Lower leg skin (tissue), 4 donors: ENCODE results near the gene UBL7. TPM values are rescaled to one million over a fixed set of nuclear protein-coding genes. Genes with fewer than 3 reads are reported as not detected.
"Not testable (repeated sequence)": the region's sequence is repeated elsewhere in the genome, so short reads cannot be mapped to it uniquely, and the experiment has no call there.

Source experiments
- DNase-seq, 2 donors: peaks; one replicate each; pipeline ENCODE4 v3.0.0-alpha.2; 2019; ENCODE audit warnings: low spot score in 2 of 2
- H3K4me3 ChIP-seq: fragments of 200-600 bp; sonication (generic); 2 replicates; pipeline ENCODE4 v1.5.1; 2017; ENCODE audit warnings: mild to moderate bottlenecking, low read depth; ENCODE audit not compliant: poor library complexity, severe bottlenecking
- POLR2A ChIP-seq, 2 donors: fragments of 450-650 bp; IDR thresholded peaks; one replicate each; pipeline ENCODE4 v1.6.1; 2016 to 2017; ENCODE audit warnings: antibody characterized with exemption in 2 of 2, mild to moderate bottlenecking in 1 of 2, moderate library complexity in 1 of 2
- WGBS, 2 donors: methylation state at CpG; one replicate each; pipeline ENCODE4 v1.1.5; 2018; 5-methylcytosine and 5-hydroxymethylcytosine counted together
- intact Hi-C: fragments of 100-400 bp; cut with DNase I; formaldehyde crosslinking; loops from one replicate; pipeline ENCODE4 v1.15.0; 2023; ENCODE audit warnings: low total_unique reads
- total RNA-seq, 4 donors: library from RNA; depleted of rRNA; stranded (reverse); fragments of >200 nt; gene quantifications; one replicate each; pipeline ENCODE4 v1.1.0, GENCODE V29; 2016
- TF ChIP-seq, protein P1 (sequence below), 3 donors: fragments of 450-650 bp; IDR thresholded peaks; one replicate each; pipeline ENCODE4 v1.5.1; 2016; ENCODE audit warnings: antibody characterized with exemption in 3 of 3, mild to moderate bottlenecking in 3 of 3, moderate library complexity in 2 of 3

The UBL7 gene
- total RNA-seq, 4 donors from 2014 or later: 54.4 to 113 (median 82.3) TPM

DNA sequence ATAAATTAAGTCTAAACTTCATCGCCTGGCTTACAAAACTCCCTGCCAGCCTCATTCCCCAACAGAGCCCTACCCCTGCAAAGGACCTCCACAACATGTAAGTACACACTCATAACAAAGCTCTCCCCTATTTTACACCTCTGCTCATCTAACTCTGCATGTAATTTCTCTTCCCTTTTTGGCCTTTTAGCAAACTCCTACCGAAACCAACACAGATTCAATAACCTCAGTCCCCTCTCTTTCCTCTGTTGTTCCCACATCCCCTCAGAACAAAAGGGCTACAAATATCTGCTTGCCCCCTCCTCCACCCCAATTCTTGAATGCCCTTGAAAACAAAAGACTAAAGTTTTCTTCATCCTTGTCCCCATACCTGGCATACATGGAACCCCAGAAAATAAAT is 662 bp downstream of the UBL7 start:
- intact Hi-C loops: no loop called here
- TF ChIP-seq, protein P1, sequence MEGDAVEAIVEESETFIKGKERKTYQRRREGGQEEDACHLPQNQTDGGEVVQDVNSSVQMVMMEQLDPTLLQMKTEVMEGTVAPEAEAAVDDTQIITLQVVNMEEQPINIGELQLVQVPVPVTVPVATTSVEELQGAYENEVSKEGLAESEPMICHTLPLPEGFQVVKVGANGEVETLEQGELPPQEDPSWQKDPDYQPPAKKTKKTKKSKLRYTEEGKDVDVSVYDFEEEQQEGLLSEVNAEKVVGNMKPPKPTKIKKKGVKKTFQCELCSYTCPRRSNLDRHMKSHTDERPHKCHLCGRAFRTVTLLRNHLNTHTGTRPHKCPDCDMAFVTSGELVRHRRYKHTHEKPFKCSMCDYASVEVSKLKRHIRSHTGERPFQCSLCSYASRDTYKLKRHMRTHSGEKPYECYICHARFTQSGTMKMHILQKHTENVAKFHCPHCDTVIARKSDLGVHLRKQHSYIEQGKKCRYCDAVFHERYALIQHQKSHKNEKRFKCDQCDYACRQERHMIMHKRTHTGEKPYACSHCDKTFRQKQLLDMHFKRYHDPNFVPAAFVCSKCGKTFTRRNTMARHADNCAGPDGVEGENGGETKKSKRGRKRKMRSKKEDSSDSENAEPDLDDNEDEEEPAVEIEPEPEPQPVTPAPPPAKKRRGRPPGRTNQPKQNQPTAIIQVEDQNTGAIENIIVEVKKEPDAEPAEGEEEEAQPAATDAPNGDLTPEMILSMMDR (IDR thresholded peaks at IDR 0.05): no peak
- TF ChIP-seq POLR2A (IDR thresholded peaks at IDR 0.05): no peak

DNA sequence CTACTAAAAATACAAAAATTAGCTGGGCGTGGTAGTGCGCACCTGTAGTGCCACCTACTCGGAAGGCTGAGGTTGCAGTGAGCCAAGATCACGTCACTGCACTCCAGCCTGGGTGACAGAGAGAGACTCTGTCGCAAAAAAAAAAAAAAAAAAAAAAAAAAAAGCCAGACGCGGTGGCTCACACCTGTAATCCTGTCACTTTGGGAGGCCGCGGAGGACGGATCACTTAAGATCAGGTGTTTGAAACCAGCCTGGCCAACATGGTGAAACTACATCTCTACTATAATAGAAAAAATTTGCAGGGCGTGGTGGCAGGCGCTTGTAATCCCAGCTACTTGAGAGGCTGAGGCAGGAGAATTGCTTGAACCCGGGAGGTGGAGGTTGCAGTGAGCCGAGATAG is 1.2 kb downstream of the UBL7 start:
- H3K4me3 ChIP-seq, intact Hi-C loops, DNase-seq: not testable (repeated sequence)
- 88 to 89% methylated on average over 12 to 14 of the region's 14 CpGs for WGBS, 2 donors

More for the DNA sequence above, 662 bp downstream of the UBL7 start:
- peak overlapping the region; percentile 46 for H3K4me3 ChIP-seq
- 39 to 48% methylated on average over 2 of the region's 2 CpGs for WGBS, 2 donors
- DNase-seq: no peak

DNA sequence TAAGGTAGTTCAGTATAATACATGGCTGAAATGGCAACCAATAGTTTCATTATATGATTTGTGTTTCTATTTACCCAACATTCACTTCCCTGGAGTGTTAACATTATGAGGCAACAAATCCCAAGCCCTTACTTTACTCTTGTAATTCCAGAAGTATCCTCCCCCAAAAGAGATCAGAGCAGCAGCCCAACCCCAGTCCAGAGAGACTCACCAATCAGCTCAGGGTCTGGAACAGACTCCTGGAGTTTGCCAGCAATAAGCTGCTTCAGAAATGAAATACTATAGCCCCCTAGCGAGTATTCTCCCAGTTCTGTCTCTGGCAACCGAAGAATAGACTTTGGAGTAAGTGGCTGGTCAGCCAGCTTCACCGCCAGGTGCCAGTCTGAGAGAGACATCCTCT is 2.5 kb downstream of the UBL7 start:
- H3K4me3 ChIP-seq: no peak overlapping the region
- DNase-seq: no peak
- 86 to 96% methylated on average over 3 of the region's 3 CpGs for WGBS, 2 donors
- TF ChIP-seq POLR2A (IDR thresholded peaks at IDR 0.05): no peak
- TF ChIP-seq, protein P1 (IDR thresholded peaks at IDR 0.05): no peak
- intact Hi-C loops: no loop called here

DNA sequence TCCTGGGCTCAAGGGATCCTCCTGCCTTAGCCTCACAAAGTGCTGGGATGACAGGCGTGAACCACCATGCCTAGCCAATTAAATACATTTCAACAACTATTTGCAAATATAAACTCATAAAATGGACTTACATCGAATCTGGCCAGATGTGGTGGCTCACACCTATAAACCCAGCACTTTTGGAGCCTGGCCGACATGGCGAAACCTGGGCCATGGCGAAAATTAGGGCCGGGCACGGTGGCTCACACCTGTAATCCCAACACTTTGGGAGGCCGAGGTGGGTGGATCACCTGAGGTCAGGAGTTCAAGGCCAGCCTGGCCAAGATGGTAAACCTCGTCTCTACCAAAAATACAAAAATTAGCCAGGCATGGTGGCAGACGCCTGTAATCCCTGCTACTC is 3.9 kb downstream of the UBL7 start:
- H3K4me3 ChIP-seq, intact Hi-C loops: not testable (repeated sequence)
- DNase-seq: peak in 1 of 2 donors; percentile 50
- 93 to 96% methylated on average over 10 of the region's 10 CpGs for WGBS, 2 donors

DNA sequence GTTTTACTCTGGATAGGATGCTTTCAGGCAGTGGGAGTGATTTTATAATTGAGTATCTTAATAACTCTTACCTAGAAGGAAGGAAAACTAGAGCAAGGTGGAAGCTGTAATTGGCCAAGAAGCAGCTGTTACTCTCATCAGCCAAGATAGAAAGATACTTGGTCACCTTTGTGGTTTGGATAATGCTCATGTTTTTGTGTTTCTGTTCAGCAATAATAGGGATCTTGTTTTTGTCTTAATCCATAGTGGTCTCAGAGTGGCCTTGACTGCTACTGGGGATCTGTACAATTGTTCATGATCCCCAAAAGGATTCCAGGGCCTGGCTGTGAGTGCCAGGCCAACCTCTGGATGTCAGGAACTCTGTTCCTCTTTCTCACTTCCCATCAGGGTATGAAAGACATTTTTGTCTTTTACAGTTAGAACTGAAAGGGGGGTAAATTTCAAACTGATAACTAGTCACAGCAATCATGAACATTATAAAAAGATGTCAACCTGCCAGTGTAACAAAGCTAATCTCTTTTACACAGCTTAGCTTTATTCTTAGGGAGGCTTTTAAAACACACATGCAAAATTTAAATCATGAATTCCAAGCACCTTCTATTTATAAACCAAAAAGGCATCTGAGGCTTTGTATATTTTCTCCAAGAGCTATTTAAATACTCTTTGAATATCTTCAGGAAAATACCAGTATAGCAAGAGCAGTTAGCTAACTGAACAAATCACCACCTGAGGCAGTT is 6.0 kb downstream of the UBL7 start:
- no peak for TF ChIP-seq POLR2A (IDR thresholded peaks at IDR 0.05)
- TF ChIP-seq, protein P1 (IDR thresholded peaks at IDR 0.05): no peak
- peak in 1 of 2 donors; percentile 13 for DNase-seq
- intact Hi-C loops: no loop called here
- no peak overlapping the region for H3K4me3 ChIP-seq

DNA sequence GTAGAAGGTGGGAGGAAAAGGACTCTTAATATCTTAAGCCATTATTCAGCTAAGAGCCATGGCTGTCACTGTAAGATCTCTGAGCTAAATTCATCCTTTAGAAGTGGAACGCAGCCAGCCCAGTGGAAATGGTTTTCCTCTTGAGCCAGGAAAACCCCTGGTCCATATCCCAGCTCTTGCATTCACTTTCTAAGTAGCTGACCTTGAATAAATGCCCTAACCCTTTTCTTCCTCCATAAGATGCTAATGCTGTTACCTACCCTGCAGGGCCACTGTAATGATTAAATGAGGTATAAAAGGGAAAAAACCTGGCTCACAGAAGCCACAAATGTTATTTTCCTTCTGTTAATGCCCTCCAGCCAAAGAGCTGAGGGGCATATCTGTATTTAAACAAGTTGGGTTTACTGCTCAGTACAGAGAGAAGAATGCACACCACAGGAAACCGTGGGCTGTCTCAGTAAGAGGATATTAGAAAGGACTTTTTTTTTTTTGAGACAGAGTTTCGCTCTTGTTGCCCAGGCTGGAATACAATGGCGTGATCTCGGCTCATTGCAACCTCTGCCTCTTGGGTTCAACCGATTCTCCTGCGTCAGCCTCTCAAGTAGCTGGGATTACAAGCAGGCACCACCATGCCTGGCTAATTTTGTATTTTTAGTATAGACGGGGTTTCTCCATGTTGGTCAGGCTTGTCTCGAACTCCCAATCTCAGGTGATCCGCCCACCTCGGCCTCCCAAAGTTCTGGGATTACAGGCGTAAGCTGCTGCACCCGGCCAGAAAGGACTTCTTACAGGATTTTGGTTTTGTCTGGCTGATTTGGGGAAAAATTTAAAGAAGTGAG is 6.8 kb downstream of the UBL7 start:
- intact Hi-C loops: no loop called here
- peak in 1 of 2 donors; percentile 57 for DNase-seq
- no peak overlapping the region for H3K4me3 ChIP-seq
- 80 to 87% methylated on average over 13 of the region's 13 CpGs for WGBS, 2 donors
- TF ChIP-seq, protein P1 (IDR thresholded peaks at IDR 0.05): no peak
- no peak for TF ChIP-seq POLR2A (IDR thresholded peaks at IDR 0.05)
